IMR-90 (cell line): ENCODE measurements around the gene SGPL1. TPM values are rescaled to one million over a fixed set of nuclear protein-coding genes. Genes with fewer than 3 reads are reported as not detected.

Experiments
- ATAC-seq: fragments of 200-7000 bp; cut with Tn5 transposase; 2 replicates; pipeline ENCODE4 v1.9.1; 2020; ENCODE audit warnings: low read depth, mild to moderate bottlenecking, moderate library complexity
- BruUV-seq: library from RNA; stranded (reverse); fragments of 400-500 nt; replicated peaks from 2 replicates; lab custom pipeline; 2021; lab: Mats Ljungman, UMichigan
- CTCF ChIA-PET: fragments of 300-600 bp; formaldehyde crosslinking; extraction: SDS; loops from one replicate; lab custom pipeline; 2021; ENCODE audit warnings: antibody characterized with exemption; lab: Yijun Ruan, JAX
- POLR2A ChIA-PET: fragments of 300-600 bp; sonication (Branson Sonifier 250); formaldehyde crosslinking; loops from one replicate; lab custom pipeline; 2022; ENCODE audit warnings: antibody characterized with exemption; ENCODE audit not compliant: unreplicated experiment; lab: Charles Lee
- DNase-seq: peaks from one replicate; pipeline ENCODE4 v3.0.0; 2013
- H2AFZ ChIP-seq: replicated peaks from 2 replicates; pipeline ENCODE3; 2013; ENCODE audit warnings: low read length, mild to moderate bottlenecking; ENCODE audit not compliant: poor library complexity
- H2AK5ac ChIP-seq: 2 replicates; pipeline ENCODE4 v1.6.1; 2013; ENCODE audit warnings: low read depth, low read length, inconsistent platforms
- H2AK9ac ChIP-seq: replicated peaks from 2 replicates; pipeline ENCODE3; 2013; ENCODE audit warnings: mild to moderate bottlenecking, low read depth, low read length, moderate library complexity; ENCODE audit not compliant: poor library complexity
- H2BK120ac ChIP-seq: 2 replicates; pipeline ENCODE4 v1.6.1; 2013; ENCODE audit warnings: low read depth, low read length, inconsistent platforms
- H2BK15ac ChIP-seq: 3 replicates; pipeline ENCODE4 v1.6.1; 2013; ENCODE audit warnings: low read depth, low read length, inconsistent platforms
- H2BK20ac ChIP-seq: 2 replicates; pipeline ENCODE4 v1.6.1; 2013; ENCODE audit warnings: low read depth, mild to moderate bottlenecking, inconsistent platforms, low read length, moderate library complexity
- H2BK5ac ChIP-seq: 2 replicates; pipeline ENCODE4 v1.6.1; 2013; ENCODE audit warnings: mild to moderate bottlenecking, low read depth, low read length, inconsistent platforms; ENCODE audit not compliant: poor library complexity, severe bottlenecking
- H3K14ac ChIP-seq: replicated peaks from 2 replicates; pipeline ENCODE4 v1.6.1; 2013; ENCODE audit warnings: low read depth, low read length, inconsistent platforms
- H3K18ac ChIP-seq: 2 replicates; pipeline ENCODE4 v1.6.1; 2013; ENCODE audit warnings: low read depth, low read length, control low read depth
- H3K23ac ChIP-seq: 2 replicates; pipeline ENCODE4 v1.6.1; 2013; ENCODE audit warnings: low read depth, low read length, inconsistent platforms
- H3K27ac ChIP-seq: 2 replicates; pipeline ENCODE4 v1.5.1; 2013; ENCODE audit warnings: mild to moderate bottlenecking, control low read depth, low read length; ENCODE audit not compliant: insufficient read depth
- H3K27me3 ChIP-seq: 2 replicates; pipeline ENCODE4 v1.6.1; 2013; ENCODE audit warnings: low read length; ENCODE audit not compliant: control insufficient read depth, insufficient read depth
- H3K36me3 ChIP-seq: 2 replicates; pipeline ENCODE4 v1.6.1; 2013; ENCODE audit warnings: low read length, mixed read lengths; ENCODE audit not compliant: control insufficient read depth, insufficient read depth
- H3K4ac ChIP-seq: 2 replicates; pipeline ENCODE4 v1.6.1; 2013; ENCODE audit warnings: low read depth, low read length, inconsistent platforms
- H3K4me1 ChIP-seq: 2 replicates; pipeline ENCODE4 v1.6.1; 2013; ENCODE audit warnings: low read length, mixed read lengths; ENCODE audit not compliant: control insufficient read depth, insufficient read depth
- H3K4me2 ChIP-seq: 2 replicates; pipeline ENCODE4 v1.6.1; 2013; ENCODE audit warnings: low read depth, mild to moderate bottlenecking, control low read depth, low read length, moderate library complexity
- H3K4me3 ChIP-seq: 2 replicates; pipeline ENCODE4 v1.5.1; 2013; ENCODE audit warnings: low read depth, mild to moderate bottlenecking, control low read depth, low read length, moderate library complexity; ENCODE audit not compliant: insufficient read depth
- H3K56ac ChIP-seq: 2 replicates; pipeline ENCODE4 v1.6.1; 2013; ENCODE audit warnings: low read length, inconsistent platforms; ENCODE audit not compliant: insufficient read depth; ENCODE audit errors: extremely low read depth
- H3K79me1 ChIP-seq, 2 experiments: 2 replicates each; pipeline ENCODE4 v1.6.1; 2013; ENCODE audit warnings: low read length in 2 of 2, inconsistent platforms in 1 of 2, low read depth in 1 of 2
- H3K9ac ChIP-seq: 2 replicates; pipeline ENCODE4 v1.6.1; 2013; ENCODE audit warnings: low read depth, low read length, control low read depth
- H3K9me1 ChIP-seq: 2 replicates; pipeline ENCODE4 v1.6.1; 2013; ENCODE audit warnings: low read length, inconsistent platforms; ENCODE audit not compliant: insufficient read depth
- H3K9me3 ChIP-seq: 2 replicates; pipeline ENCODE4 v1.6.1; 2013; ENCODE audit warnings: low read length; ENCODE audit not compliant: control insufficient read depth, insufficient read depth
- H4K20me1 ChIP-seq: 2 replicates; pipeline ENCODE4 v1.6.1; 2013; ENCODE audit warnings: low read length, inconsistent platforms; ENCODE audit not compliant: insufficient read depth
- H4K5ac ChIP-seq: 2 replicates; pipeline ENCODE4 v1.6.1; 2013; ENCODE audit warnings: mild to moderate bottlenecking, low read depth, low read length, control low read depth
- H4K8ac ChIP-seq, 2 experiments: 2 replicates each; pipeline ENCODE4 v1.6.1; 2013; ENCODE audit warnings: low read depth in 2 of 2, low read length in 2 of 2, control low read depth in 1 of 2, inconsistent platforms in 1 of 2
- H4K91ac ChIP-seq: 2 replicates; pipeline ENCODE4 v1.6.1; 2013; ENCODE audit warnings: low read depth, low read length, inconsistent platforms; ENCODE audit not compliant: insufficient read depth
- BHLHE40 ChIP-seq: fragments of 150-350 bp; IDR thresholded peaks from 2 replicates; pipeline ENCODE4 v1.6.1; 2016; ENCODE audit warnings: mild to moderate bottlenecking, low read depth, low read length
- CEBPB ChIP-seq: IDR thresholded peaks from 2 replicates; pipeline ENCODE4 v1.6.1; 2012; ENCODE audit warnings: low read depth, low read length, improper control_type of control experiment
- CHD1 ChIP-seq: IDR thresholded peaks from 2 replicates; pipeline ENCODE4 v1.6.1; 2012; ENCODE audit warnings: low read depth, low read length, improper control_type of control experiment
- ELK1 ChIP-seq: fragments of 150-350 bp; IDR thresholded peaks from 2 replicates; pipeline ENCODE4 v1.6.1; 2016; ENCODE audit warnings: low read depth, mild to moderate bottlenecking, low read length, moderate library complexity, borderline replicate concordance
- FOS ChIP-seq: fragments of 150-350 bp; IDR thresholded peaks from 2 replicates; pipeline ENCODE4 v1.6.1; 2016; ENCODE audit warnings: low read depth, low read length
- MAFK ChIP-seq: IDR thresholded peaks from 2 replicates; pipeline ENCODE4 v1.6.1; 2012; ENCODE audit warnings: low read depth, low read length, improper control_type of control experiment
- MAZ ChIP-seq: IDR thresholded peaks from 2 replicates; pipeline ENCODE4 v1.6.1; 2012; ENCODE audit warnings: low read depth, mild to moderate bottlenecking, low read length, improper control_type of control experiment, moderate library complexity, borderline replicate concordance
- MXI1 ChIP-seq: IDR thresholded peaks from 2 replicates; pipeline ENCODE4 v1.6.1; 2012; ENCODE audit warnings: low read depth, mild to moderate bottlenecking, low read length, moderate library complexity, borderline replicate concordance
- NFE2L2 ChIP-seq: fragments of 150-350 bp; IDR thresholded peaks from 2 replicates; pipeline ENCODE4 v1.6.1; 2016; ENCODE audit warnings: low read depth, mild to moderate bottlenecking, low read length
- POLR2A ChIP-seq: IDR thresholded peaks from 2 replicates; pipeline ENCODE4 v1.6.1; 2012; ENCODE audit warnings: mild to moderate bottlenecking, low read depth, low read length
- RAD21 ChIP-seq: IDR thresholded peaks from 2 replicates; pipeline ENCODE4 v1.6.1; 2012; ENCODE audit warnings: low read length, improper control_type of control experiment
- RCOR1 ChIP-seq: IDR thresholded peaks from 2 replicates; pipeline ENCODE4 v1.6.1; 2012; ENCODE audit warnings: mild to moderate bottlenecking, low read length, improper control_type of control experiment; ENCODE audit not compliant: insufficient replicate concordance
- RFX5 ChIP-seq: IDR thresholded peaks from 2 replicates; pipeline ENCODE4 v1.8.0; 2012; ENCODE audit warnings: low read depth, mild to moderate bottlenecking, low read length, moderate library complexity
- SMC3 ChIP-seq: fragments of 150-350 bp; IDR thresholded peaks from 2 replicates; pipeline ENCODE4 v1.6.1; 2016; ENCODE audit warnings: low read depth, mild to moderate bottlenecking, antibody characterized with exemption, low read length, moderate library complexity
- USF2 ChIP-seq: fragments of 150-350 bp; IDR thresholded peaks from 2 replicates; pipeline ENCODE4 v1.6.1; 2017; ENCODE audit warnings: mild to moderate bottlenecking, antibody characterized with exemption, low read length, low read depth
- WGBS, 2 experiments: methylation state at CpG; one replicate each; pipeline versions ENCODE4 v1.1.5 to v1.1.7; 2013; ENCODE audit warnings: missing lambda C conversion rate in 2 of 2; ENCODE audit not compliant: insufficient read length in 1 of 2; ENCODE audit errors: extremely low coverage in 2 of 2; 5-methylcytosine and 5-hydroxymethylcytosine counted together
- dilution Hi-C: fragments of 300-500 bp; cut with HindIII; formaldehyde crosslinking; loops from one replicate; pipeline ENCODE4 v1.14.3; 2018; ENCODE audit warnings: low sequenced_read_pairs; ENCODE audit not compliant: unreplicated experiment
- in situ Hi-C: fragments of 300-500 bp; cut with MboI; formaldehyde crosslinking; loops from 3 replicates; pipeline ENCODE4 v1.14.3; 2019; ENCODE audit warnings: low sequenced_read_pairs, inconsistent platforms, mixed read lengths
- intact Hi-C: fragments of 100-400 bp; cut with micrococcal nuclease; formaldehyde crosslinking; loops from 2 replicates; pipeline ENCODE4 v1.10.0; 2022
- polyA plus RNA-seq, 3 experiments: library from polyadenylated mRNA; depleted of rRNA; stranded (reverse); fragments of >200 nt; gene quantifications; 2 replicates each; pipeline ENCODE4 v1.2.3, GENCODE V29; 2012; ENCODE audit warnings: low replicate concordance in 1 of 3
- total RNA-seq: library from RNA; depleted of rRNA; stranded (reverse); fragments of >200 nt; gene quantifications from 2 replicates; pipeline ENCODE4 v1.2.3, GENCODE V29; 2012

SGPL1 gene
- total and polyA plus RNA-seq, 2 of the 4 experiments (the other 2 are of a cell fraction): 12.2 to 26.7 TPM

- in situ Hi-C loops: no loop called here
- H3K27me3 ChIP-seq: peaks cover 56% of the 10 kb centered on the region
- H3K4ac ChIP-seq: no peak overlapping the region
- no peak overlapping the region for H3K9ac ChIP-seq
- H3K23ac ChIP-seq: no peak overlapping the region
- no peak overlapping the region for H2BK20ac ChIP-seq
- H3K4me3 ChIP-seq: no peak overlapping the region
- no peaks in the 10 kb centered on the region for H3K9me1 ChIP-seq
- no peak overlapping the region for H2BK5ac ChIP-seq
- no peak overlapping the region for H2AK5ac ChIP-seq
- TF ChIP-seq RCOR1 (no peak), RAD21 (no peak), RFX5 (no peak), BHLHE40 (no peak), FOS (no peak), POLR2A (no peak), CEBPB (no peak), MAFK (no peak), NFE2L2 (no peak), MAZ (no peak), SMC3 (no peak), ELK1 (no peak), MXI1 (no peak), USF2 (no peak), CHD1 (no peak)
- no peaks in the 10 kb centered on the region for H3K79me1 ChIP-seq
- no peaks in the 10 kb centered on the region for H3K9me3 ChIP-seq
- H3K18ac ChIP-seq: no peak overlapping the region
- ATAC-seq (no peak), DNase-seq (no peak)
- H3K4me1 ChIP-seq: no peaks in the 10 kb centered on the region
- no peak overlapping the region for H4K5ac ChIP-seq
- H2BK120ac ChIP-seq: no peak overlapping the region
- no peak overlapping the region for H2AK9ac ChIP-seq
- no peak overlapping the region for H3K27ac ChIP-seq
- POLR2A ChIA-PET: no interaction called here
- CTCF ChIA-PET: no interaction called here
- no peak overlapping the region for H4K91ac ChIP-seq
- H2AFZ ChIP-seq: peak overlapping the region; percentile 51
- no peak overlapping the region for H3K14ac ChIP-seq
- intact Hi-C loops: no loop called here
- no peaks in the 10 kb centered on the region; the same call in 1 of the 2 replicates for H4K20me1 ChIP-seq
- WGBS, 2 experiments: 82% methylated on average over 4 of the region's 15 CpGs; no CpG with 5 or more reads in 1 of the 2 experiments
- H3K36me3 ChIP-seq: no peaks in the 10 kb centered on the region
- dilution Hi-C loops: no loop called here
- no peak overlapping the region for H3K56ac ChIP-seq
- no peak overlapping the region for H4K8ac ChIP-seq
- no peak overlapping the region for H3K4me2 ChIP-seq
- H2BK15ac ChIP-seq: no peak overlapping the region
- no TSS peak for BruUV-seq
Measured at GRCh38 chr10:70906953-70907636, 91.3 kb downstream of the SGPL1 start.
